SK-N-SH treated with all-trans-retinoic acid at 6 μM for 48 hours (cell line): ENCODE data around the gene TCTA.

Experiments
- ATAC-seq: fragments of 200-7000 bp; cut with Tn5 transposase; 3 replicates; pipeline ENCODE4 v1.9.1; 2020; ENCODE audit warnings: mild to moderate bottlenecking, moderate library complexity
- ARNTL ChIP-seq: fragments of 450-650 bp; formaldehyde crosslinking; IDR thresholded peaks from 2 replicates; pipeline ENCODE4 v1.5.0; 2020; ENCODE audit warnings: low read depth, mild to moderate bottlenecking, moderate library complexity, borderline replicate concordance
- BACH2 ChIP-seq: fragments of 250-450 bp; sonication (Bioruptor Pico); IDR thresholded peaks from 2 replicates; pipeline ENCODE4 v1.9.0; 2021; ENCODE audit warnings: mild to moderate bottlenecking, borderline replicate concordance
- CSDC2 ChIP-seq: fragments of 250-450 bp; sonication (Bioruptor Pico); IDR thresholded peaks from 2 replicates; pipeline ENCODE4 v1.5.0; 2020; ENCODE audit warnings: mild to moderate bottlenecking, moderate library complexity
- ESRRG ChIP-seq: fragments of 250-450 bp; sonication (Bioruptor Pico); IDR thresholded peaks from 2 replicates; pipeline ENCODE4 v1.6.1; 2021; ENCODE audit warnings: mild to moderate bottlenecking
- GLIS3 ChIP-seq: fragments of 250-450 bp; sonication (Bioruptor Pico); IDR thresholded peaks from 2 replicates; pipeline ENCODE4 v1.5.0; 2020; ENCODE audit warnings: mild to moderate bottlenecking, moderate library complexity
- ISL1 ChIP-seq: fragments of 250-450 bp; sonication (Bioruptor Pico); IDR thresholded peaks from 2 replicates; pipeline ENCODE4 v2.1.2; 2022; ENCODE audit warnings: mild to moderate bottlenecking, moderate library complexity
- OSR1 ChIP-seq: fragments of 250-450 bp; sonication (Bioruptor Pico); IDR thresholded peaks from 2 replicates; pipeline ENCODE4 v1.8.0; 2022; ENCODE audit warnings: moderate library complexity, mild to moderate bottlenecking, inconsistent platforms
- PPARA ChIP-seq: fragments of 250-450 bp; sonication (Bioruptor Pico); IDR thresholded peaks from 2 replicates; pipeline ENCODE4 v1.5.0; 2020; ENCODE audit warnings: mild to moderate bottlenecking, borderline replicate concordance
- RARB ChIP-seq: fragments of 250-450 bp; sonication (Bioruptor Pico); IDR thresholded peaks from 2 replicates; pipeline ENCODE4 v1.8.0; 2021; ENCODE audit warnings: mild to moderate bottlenecking, moderate library complexity
- SNAI2 ChIP-seq: fragments of 250-450 bp; sonication (Bioruptor Pico); IDR thresholded peaks from 2 replicates; pipeline ENCODE4 v1.5.0; 2020; ENCODE audit warnings: mild to moderate bottlenecking, moderate library complexity
- TCF4 ChIP-seq: fragments of 250-450 bp; sonication (Bioruptor Pico); IDR thresholded peaks from 2 replicates; pipeline ENCODE4 v1.8.0; 2021; ENCODE audit warnings: mild to moderate bottlenecking, moderate library complexity, borderline replicate concordance
- TOX ChIP-seq: fragments of 250-450 bp; sonication (Bioruptor Pico); IDR thresholded peaks from 2 replicates; pipeline ENCODE4 v1.8.0; 2021; ENCODE audit warnings: mild to moderate bottlenecking, moderate library complexity, borderline replicate concordance
- ZC3H10 ChIP-seq: fragments of 250-450 bp; sonication (Bioruptor Pico); IDR thresholded peaks from 2 replicates; pipeline ENCODE4 v1.5.1; 2021; ENCODE audit warnings: mild to moderate bottlenecking, moderate library complexity
- ZFP3 ChIP-seq: fragments of 250-450 bp; sonication (Bioruptor Pico); IDR thresholded peaks from 2 replicates; pipeline ENCODE4 v1.5.0; 2020; ENCODE audit warnings: mild to moderate bottlenecking, moderate library complexity
- ZFP30 ChIP-seq: fragments of 450-650 bp; formaldehyde crosslinking; IDR thresholded peaks from 2 replicates; pipeline ENCODE4 v1.5.0; 2022; ENCODE audit warnings: mild to moderate bottlenecking, moderate library complexity
- ZNF70 ChIP-seq: fragments of 450-650 bp; formaldehyde crosslinking; IDR thresholded peaks from 2 replicates; pipeline ENCODE4 v1.5.0; 2020; ENCODE audit warnings: mild to moderate bottlenecking, moderate library complexity
- ZNF8 ChIP-seq: fragments of 450-650 bp; formaldehyde crosslinking; IDR thresholded peaks from 2 replicates; pipeline ENCODE4 v1.5.0; 2020; ENCODE audit warnings: mild to moderate bottlenecking, moderate library complexity
- TF ChIP-seq, protein P1 (sequence below): fragments of 250-450 bp; sonication (Bioruptor Pico); IDR thresholded peaks from 2 replicates; pipeline ENCODE4 v1.5.1; 2020; ENCODE audit warnings: low read depth, mild to moderate bottlenecking, moderate library complexity
- TF ChIP-seq, protein P2 (sequence below): fragments of 250-450 bp; sonication (Bioruptor Pico); IDR thresholded peaks from 2 replicates; pipeline ENCODE4 v1.5.0; 2020; ENCODE audit warnings: mild to moderate bottlenecking, moderate library complexity
- TF ChIP-seq, protein P3 (sequence below): fragments of 250-450 bp; sonication (Bioruptor Pico); IDR thresholded peaks from 2 replicates; pipeline ENCODE4 v1.8.0; 2021; ENCODE audit warnings: low read depth, mild to moderate bottlenecking, moderate library complexity, borderline replicate concordance
- TF ChIP-seq, protein P4 (sequence below): fragments of 250-450 bp; sonication (Bioruptor Pico); IDR thresholded peaks from 2 replicates; pipeline ENCODE4 v1.5.1; 2021; ENCODE audit warnings: mild to moderate bottlenecking, moderate library complexity

TCTA gene

DNA sequence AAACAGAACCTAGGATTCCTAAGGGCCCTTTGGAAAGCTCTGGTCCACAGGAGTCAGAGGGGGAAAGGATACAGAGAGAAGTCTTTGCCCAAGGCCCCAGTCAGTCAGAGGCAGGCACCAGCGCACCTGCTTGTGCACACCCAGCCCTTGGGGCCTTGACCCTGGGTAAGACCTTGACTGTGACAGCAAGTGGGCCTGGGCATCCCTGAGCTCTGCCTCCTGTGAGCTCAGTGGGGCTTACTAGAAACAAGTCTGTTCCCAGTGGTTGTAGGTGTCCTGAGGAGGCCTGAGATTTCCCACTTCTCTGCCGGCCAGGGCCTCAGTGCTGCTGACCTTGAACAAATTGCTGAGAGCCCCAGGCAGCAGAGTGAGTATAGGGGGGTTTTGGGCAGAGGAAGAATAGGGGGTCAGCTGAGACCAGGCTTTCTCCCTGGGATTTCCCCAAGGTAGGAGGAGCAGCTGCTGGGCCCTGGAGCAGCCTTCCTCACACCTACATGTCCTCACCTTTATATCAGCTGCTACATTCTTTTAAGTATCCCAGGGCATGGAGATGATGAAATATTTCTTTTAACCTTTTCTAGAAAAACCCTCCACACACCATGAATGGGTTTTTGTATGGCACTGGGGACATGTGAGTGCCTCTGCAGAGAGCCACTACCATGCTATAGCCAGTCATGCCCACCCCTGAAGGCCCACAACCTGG is 48.1 kb downstream of the TCTA start:
- no peak for ATAC-seq
- TF ChIP-seq ZFP30 (CRISPR knock-in tag), result no peak
- TF ChIP-seq ZNF8 (CRISPR knock-in tag), result no peak
- no peak for TF ChIP-seq GLIS3 (CRISPR knock-in tag)
- TF ChIP-seq RARB, result no peak

DNA sequence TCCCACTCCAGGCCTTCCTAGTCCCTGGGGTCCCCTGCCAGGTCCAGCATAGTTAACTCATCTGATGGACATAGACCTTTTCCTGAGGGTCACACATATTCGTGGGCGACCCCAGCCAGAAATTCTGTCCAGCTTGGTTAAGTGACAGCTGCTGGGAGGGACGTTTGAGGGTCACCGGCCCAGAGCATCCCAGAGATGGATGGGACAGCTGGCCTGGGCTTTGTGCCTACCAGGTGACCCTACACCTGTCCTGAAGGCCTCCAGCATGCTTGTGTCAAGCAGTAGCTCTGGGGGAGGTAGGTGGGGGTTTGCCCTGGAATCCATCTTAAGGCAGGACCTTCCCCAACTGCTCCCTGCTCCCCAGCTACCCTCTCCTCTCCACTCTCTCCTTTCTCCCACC is 48.7 kb downstream of the TCTA start:
- ATAC-seq, result no peak
- no peak for TF ChIP-seq OSR1 (CRISPR knock-in tag)
- TF ChIP-seq, protein P1, sequence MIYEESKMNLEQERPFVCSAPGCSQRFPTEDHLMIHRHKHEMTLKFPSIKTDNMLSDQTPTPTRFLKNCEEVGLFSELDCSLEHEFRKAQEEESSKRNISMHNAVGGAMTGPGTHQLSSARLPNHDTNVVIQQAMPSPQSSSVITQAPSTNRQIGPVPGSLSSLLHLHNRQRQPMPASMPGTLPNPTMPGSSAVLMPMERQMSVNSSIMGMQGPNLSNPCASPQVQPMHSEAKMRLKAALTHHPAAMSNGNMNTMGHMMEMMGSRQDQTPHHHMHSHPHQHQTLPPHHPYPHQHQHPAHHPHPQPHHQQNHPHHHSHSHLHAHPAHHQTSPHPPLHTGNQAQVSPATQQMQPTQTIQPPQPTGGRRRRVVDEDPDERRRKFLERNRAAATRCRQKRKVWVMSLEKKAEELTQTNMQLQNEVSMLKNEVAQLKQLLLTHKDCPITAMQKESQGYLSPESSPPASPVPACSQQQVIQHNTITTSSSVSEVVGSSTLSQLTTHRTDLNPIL (CRISPR knock-in tag), result no peak
- TF ChIP-seq, protein P2, sequence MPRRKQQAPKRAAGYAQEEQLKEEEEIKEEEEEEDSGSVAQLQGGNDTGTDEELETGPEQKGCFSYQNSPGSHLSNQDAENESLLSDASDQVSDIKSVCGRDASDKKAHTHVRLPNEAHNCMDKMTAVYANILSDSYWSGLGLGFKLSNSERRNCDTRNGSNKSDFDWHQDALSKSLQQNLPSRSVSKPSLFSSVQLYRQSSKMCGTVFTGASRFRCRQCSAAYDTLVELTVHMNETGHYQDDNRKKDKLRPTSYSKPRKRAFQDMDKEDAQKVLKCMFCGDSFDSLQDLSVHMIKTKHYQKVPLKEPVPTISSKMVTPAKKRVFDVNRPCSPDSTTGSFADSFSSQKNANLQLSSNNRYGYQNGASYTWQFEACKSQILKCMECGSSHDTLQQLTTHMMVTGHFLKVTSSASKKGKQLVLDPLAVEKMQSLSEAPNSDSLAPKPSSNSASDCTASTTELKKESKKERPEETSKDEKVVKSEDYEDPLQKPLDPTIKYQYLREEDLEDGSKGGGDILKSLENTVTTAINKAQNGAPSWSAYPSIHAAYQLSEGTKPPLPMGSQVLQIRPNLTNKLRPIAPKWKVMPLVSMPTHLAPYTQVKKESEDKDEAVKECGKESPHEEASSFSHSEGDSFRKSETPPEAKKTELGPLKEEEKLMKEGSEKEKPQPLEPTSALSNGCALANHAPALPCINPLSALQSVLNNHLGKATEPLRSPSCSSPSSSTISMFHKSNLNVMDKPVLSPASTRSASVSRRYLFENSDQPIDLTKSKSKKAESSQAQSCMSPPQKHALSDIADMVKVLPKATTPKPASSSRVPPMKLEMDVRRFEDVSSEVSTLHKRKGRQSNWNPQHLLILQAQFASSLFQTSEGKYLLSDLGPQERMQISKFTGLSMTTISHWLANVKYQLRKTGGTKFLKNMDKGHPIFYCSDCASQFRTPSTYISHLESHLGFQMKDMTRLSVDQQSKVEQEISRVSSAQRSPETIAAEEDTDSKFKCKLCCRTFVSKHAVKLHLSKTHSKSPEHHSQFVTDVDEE (CRISPR knock-in tag), result no peak
- no peak for TF ChIP-seq ISL1 (CRISPR knock-in tag)
- TF ChIP-seq TCF4, result no peak
- no peak for TF ChIP-seq TOX

DNA sequence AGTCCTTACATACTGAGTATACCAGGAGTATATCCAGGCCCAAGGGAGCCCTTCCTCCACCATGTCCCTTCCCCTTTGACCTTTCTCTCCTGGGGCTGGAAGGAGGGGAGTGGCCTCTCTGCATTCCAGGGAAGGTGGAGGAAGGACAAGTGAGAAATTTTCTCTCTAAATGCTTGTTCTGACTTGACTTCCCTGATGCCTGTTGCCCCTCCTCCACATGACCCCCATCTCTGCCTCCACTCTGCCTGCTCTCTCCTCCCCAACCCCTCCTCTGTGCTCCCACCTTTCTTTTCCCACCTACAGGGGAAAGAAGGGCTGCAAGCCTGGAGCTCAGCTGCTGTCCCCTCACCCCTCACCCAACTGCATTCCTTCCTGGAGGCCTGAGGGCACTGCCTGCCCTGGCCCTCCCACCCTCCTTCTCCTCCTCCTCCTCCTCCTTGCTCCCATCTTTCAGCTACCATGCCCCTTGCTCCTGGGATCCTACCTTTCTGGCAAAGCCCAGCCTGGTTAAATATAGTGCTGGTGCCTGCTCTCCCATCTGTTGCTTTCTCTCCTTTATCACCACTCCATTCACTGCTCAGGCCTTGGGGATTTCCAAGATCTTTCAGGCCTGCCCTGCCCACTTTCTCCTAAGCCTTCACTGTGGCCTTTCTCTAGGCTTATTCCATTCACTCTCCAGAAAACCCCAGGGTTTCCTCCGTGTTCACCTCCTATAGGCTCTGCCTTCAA is 49.4 kb downstream of the TCTA start:
- ATAC-seq, result peak; percentile 57
- TF ChIP-seq ZFP3 (CRISPR knock-in tag) (no peak; the same call in 1 of the 2 replicates), SNAI2 (no peak), PPARA (CRISPR knock-in tag) (no peak), CSDC2 (CRISPR knock-in tag) (no peak), ZNF70 (CRISPR knock-in tag) (no peak), ZFP30 (CRISPR knock-in tag) (no peak), TOX (no peak), BACH2 (CRISPR knock-in tag) (no peak), ZC3H10 (CRISPR knock-in tag) (no peak), ARNTL (no peak), RARB (no peak)
- TF ChIP-seq, protein P3, sequence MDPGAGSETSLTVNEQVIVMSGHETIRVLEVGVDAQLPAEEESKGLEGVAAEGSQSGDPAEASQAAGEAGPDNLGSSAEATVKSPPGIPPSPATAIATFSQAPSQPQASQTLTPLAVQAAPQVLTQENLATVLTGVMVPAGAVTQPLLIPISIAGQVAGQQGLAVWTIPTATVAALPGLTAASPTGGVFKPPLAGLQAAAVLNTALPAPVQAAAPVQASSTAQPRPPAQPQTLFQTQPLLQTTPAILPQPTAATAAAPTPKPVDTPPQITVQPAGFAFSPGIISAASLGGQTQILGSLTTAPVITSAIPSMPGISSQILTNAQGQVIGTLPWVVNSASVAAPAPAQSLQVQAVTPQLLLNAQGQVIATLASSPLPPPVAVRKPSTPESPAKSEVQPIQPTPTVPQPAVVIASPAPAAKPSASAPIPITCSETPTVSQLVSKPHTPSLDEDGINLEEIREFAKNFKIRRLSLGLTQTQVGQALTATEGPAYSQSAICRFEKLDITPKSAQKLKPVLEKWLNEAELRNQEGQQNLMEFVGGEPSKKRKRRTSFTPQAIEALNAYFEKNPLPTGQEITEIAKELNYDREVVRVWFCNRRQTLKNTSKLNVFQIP (CRISPR knock-in tag), result no peak
- TF ChIP-seq, protein P1 (CRISPR knock-in tag), result no peak

DNA sequence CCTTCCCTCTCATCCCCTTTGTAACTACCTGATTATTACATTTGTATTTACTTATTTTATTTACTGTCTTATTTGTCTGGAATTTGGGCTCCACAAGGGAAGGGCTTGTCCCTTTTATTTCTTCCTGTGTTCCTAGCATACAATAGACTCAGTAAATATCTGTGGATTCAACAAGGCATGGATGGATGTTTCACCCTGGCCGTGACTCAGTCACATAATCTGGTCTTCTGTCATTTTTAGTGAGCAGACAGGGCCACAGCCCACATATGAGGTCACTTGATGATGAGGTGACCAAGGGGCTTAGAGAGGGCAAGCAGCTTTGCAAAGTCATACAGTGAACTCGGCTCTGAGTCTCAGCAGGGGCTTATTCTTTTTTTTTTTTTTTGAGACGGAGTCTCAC is 50.0 kb downstream of the TCTA start:
- no peak; the same call in 2 of the 3 replicates for ATAC-seq
- no peak for TF ChIP-seq ESRRG (CRISPR knock-in tag)
- no peak for TF ChIP-seq PPARA (CRISPR knock-in tag)
- TF ChIP-seq ZNF8 (CRISPR knock-in tag), result no peak
- no peak for TF ChIP-seq ZFP3 (CRISPR knock-in tag)
- TF ChIP-seq, protein P1 (CRISPR knock-in tag), result no peak
- no peak for TF ChIP-seq GLIS3 (CRISPR knock-in tag)
- no peak for TF ChIP-seq RARB
- TF ChIP-seq, protein P3 (CRISPR knock-in tag), result no peak
- TF ChIP-seq TOX, result no peak
- no peak for TF ChIP-seq ZC3H10 (CRISPR knock-in tag)
- TF ChIP-seq, protein P4, sequence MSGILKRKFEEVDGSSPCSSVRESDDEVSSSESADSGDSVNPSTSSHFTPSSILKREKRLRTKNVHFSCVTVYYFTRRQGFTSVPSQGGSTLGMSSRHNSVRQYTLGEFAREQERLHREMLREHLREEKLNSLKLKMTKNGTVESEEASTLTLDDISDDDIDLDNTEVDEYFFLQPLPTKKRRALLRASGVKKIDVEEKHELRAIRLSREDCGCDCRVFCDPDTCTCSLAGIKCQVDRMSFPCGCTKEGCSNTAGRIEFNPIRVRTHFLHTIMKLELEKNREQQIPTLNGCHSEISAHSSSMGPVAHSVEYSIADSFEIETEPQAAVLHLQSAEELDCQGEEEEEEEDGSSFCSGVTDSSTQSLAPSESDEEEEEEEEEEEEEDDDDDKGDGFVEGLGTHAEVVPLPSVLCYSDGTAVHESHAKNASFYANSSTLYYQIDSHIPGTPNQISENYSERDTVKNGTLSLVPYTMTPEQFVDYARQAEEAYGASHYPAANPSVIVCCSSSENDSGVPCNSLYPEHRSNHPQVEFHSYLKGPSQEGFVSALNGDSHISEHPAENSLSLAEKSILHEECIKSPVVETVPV (CRISPR knock-in tag), result no peak
- no peak for TF ChIP-seq CSDC2 (CRISPR knock-in tag)
- no peak for TF ChIP-seq BACH2 (CRISPR knock-in tag)
